NCI-H82 treated with DMSO at 0.1 percent for 48 hours (cell line): ENCODE measurements around the gene ZNHIT2.
"Not testable (repeated sequence)": the region's sequence is repeated elsewhere in the genome, so short reads cannot be mapped to it uniquely, and the experiment has no call there.

ENCODE experiments used
- DNase-seq: peaks from one replicate; lab custom pipeline; 2025; ENCODE audit not compliant: unreplicated experiment; lab: John Stamatoyannopoulos, UW

Gene ZNHIT2

DNA sequence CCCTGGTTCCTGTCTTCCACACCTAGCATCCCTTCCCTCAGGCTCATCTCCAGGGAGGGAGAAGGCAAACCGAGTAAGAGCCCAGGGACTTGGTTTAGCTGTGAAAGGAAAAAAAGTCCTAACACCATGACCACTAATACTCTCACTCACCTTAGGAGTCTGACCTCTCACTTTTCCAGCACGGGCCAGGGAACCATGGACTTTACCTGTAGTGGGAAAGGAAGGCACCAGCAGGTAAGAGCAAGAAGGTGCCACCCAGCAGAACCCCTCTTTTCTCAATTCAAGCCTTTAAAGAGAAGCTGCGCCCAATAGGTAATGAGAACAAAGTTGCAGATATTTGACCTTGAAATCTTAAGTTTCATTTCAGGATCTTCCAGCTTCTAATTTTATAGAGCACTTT, 3.3 kb upstream of the ZNHIT2 start:
- DNase-seq: no peak

DNA sequence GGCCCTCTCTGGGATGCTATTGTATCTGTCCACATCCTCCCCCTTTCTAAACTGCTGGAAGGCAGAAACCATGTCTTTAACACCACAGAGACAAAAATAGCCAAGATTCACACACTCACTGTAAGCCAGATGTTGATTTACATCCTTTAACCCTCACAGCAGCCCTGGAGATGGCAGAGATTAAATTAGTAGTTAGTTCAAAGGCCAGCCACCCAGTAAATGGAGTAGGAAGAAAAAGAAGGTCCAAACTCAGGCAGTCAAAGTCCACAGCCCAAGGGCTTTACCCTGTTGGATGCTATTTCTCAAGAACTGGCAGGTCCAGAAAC, 2.1 kb upstream of the ZNHIT2 start:
- no peak for DNase-seq

DNA sequence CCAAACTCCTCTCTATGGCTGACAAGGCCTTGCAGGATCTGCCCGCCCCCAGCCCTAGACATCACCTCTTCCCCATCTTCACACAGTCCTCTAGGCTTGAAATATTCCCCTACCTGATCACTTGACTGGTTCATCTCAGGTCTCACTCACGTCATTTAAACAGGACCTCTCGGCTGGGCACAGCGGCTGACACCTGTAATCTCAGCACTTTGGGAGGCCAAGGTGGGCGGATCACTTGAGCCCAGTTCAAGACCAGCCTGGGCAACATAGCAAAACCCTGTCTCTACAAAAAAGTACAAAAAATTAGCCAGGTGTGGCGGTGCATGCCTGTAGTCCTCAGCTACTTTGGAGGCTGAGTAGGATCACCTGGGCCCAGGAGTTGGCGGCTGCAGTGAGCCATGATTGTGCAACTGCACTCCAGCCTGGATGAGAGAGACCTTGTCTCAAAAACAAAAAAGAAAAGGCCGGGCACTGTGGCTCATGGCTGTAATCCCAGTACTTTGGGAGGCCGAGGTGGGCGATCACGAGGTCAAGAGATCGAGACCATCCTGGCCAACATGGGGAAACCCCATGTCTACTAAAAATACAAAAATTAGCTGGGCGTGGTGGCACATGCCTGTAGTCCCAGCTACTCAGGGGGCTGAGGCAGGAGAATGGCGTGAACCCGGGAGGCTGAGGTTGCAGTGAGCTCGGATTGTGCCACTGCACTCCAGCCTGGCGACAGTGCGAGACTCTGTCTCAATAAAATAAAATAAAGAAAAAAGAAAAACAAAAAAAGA, 1.6 kb upstream of the ZNHIT2 start:
- not testable (repeated sequence) for DNase-seq

DNA sequence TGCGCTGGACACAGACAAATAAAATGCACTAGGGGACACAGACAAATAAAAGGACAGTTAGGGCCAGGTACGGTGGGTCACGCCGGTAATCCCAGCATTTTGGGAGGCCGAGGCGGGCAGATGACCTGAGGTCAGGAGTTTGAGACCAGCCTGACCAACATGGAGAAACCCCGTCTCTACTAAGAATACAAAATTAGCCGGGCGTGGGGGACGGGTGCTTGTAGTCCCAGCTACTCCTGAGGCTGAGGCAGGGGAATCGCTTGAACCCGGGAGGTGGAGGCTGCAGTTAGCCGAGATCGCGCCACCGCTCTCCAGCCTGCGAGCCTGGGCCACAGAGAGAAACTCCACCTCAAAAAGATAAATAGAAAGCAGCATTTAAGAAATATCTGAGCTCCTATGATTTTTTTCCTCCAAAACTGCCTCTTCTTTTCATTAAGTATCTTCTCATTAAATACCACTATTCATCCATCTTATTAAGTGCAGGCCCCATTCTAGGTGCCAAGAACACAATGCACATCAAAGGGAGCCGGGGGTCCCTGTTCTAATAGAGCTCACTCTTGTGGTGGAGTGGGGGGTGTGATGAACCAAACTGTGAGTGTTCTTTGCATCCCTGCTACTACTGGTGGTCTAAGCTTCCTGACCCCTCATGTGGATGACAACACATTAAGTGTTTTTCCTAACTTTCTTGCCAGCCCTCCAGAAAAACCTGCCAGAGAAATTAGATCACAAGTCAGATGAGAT, 766 bp upstream of the ZNHIT2 start:
- no peak for DNase-seq

DNA sequence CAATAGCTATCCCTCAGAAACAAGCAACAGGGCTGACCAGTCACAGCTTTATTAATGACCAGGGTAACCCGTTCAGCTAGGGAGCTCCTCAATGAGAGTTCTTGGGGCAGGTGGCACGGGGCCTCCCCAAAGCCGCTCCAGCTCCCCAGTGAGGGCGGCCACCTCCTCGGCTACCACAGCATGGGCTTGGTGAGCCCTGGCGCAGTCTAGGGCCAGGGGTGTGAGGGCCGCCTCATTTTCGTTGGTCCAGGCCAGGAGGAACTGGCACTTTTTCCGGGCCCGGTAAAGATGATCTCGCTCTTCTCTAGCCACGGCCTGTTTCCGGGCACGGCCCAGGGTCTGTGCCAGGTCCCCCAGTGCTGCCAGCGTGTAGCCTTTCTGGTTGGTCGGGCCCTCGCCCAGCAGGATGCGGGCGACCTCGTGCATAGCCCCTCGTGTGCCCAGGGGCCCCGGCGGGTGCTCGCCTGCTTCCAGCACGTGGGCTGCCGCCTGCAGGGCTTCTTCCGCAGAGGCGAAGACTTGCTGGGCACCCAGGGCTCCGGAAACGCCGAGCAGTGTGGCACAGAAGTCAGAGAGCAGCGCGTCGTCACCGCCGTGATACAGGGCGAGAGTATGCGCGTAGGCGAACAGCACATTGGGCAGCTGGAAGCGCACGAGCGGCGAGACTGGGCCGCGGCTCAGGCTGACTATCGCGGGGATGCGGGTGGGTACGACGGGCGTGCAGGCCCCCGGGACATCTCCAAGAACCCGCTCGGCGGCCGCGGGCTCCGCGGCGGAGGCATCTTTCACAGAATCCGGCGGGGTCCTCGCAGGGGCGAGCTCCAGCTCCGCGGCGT, 913 bp downstream of the ZNHIT2 start:
- no peak for DNase-seq

DNA sequence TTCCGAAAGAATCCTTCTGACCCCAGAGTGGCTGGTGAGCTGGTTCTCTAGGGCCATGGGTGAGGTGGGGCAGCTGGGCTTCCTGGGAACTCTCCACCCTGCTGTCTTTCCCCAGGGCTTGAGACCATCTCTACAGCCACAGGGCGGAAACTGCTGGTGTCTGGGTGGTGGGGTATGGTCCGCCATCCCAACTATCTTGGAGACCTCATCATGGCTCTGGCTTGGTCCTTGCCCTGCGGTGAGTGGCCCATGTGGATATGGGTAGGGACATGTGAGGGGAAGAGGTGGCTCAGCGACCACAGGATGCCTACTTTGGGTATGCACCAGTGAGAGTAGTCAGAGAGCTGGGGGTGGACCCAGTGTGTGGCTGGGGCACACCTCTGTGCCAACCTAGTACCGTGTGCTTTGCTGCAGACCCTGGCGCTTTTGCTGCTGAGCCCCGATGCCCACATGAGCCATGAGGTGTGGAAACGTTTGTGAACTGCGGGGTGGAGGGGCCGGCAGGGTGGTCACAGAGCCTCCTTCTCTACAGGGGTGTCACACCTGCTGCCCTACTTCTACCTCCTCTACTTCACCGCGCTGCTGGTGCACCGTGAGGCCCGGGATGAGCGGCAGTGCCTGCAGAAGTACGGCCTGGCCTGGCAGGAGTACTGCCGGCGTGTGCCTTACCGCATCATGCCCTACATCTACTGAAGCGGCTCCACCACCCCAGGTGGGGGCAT, 2.0 kb downstream of the ZNHIT2 start:
- no peak for DNase-seq

DNA sequence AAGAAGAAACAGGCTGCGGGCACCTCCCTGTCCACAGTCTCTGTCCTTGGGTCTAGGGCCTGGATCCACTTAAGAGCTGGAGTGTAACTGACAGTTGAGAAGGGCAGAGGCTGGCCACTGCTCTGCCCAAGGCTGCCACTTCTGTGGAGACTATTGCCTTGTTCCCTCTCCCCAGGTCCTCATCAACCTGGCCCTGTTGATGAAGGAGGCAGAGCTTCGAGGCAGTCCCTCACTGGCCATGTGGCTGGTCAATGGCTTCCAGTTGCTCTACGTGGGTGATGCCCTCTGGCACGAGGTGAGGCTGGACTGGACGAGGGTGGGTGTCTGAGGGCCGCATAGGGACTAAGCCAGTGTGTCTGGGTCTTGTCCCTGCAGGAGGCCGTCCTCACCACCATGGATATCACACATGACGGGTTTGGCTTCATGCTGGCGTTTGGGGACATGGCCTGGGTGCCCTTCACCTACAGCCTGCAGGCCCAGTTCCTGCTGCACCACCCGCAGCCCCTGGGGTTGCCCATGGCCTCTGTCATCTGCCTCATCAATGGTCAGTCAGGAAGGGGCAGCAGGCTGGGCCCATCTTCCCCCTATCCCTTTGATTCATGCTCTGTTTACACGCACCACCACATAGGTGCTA, 2.8 kb downstream of the ZNHIT2 start:
- DNase-seq: no peak

DNA sequence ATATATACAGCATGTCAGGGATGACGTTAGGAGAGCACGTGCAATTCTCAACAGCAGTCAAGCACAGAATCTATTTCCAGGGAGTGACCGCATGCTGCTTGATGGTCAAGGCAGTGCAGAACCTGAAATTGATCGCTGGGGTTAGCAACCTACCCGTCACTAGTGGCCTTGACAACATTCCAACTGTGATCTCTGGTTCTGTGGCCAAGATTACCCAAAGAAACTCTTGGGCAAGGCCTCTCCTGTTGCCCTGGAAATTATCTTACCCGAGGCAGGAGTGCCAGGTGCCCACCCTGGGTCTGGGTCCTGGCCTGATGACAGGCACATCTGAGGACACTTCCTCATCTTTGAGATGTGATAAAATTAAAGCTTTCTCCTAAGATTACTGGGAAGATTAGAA, 3.7 kb downstream of the ZNHIT2 start:
- DNase-seq: no peak

DNA sequence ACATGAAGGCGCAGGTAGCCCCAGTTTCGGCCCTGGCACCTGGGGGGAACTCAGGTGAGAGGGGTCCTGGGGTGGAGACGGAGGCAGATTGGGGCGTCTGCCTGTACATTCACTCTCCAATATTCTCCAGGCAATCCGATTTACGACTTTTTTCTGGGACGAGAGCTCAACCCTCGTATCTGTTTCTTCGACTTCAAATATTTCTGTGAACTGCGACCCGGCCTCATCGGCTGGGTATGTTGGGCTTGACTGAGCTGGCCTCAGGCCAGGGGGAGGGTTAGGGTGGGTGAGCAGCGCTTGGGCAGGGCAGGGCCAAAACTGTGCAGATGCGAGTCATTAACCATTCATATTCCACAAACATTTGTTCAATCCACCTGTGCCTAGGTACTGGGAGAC, 4.1 kb downstream of the ZNHIT2 start:
- DNase-seq: no peak

DNA sequence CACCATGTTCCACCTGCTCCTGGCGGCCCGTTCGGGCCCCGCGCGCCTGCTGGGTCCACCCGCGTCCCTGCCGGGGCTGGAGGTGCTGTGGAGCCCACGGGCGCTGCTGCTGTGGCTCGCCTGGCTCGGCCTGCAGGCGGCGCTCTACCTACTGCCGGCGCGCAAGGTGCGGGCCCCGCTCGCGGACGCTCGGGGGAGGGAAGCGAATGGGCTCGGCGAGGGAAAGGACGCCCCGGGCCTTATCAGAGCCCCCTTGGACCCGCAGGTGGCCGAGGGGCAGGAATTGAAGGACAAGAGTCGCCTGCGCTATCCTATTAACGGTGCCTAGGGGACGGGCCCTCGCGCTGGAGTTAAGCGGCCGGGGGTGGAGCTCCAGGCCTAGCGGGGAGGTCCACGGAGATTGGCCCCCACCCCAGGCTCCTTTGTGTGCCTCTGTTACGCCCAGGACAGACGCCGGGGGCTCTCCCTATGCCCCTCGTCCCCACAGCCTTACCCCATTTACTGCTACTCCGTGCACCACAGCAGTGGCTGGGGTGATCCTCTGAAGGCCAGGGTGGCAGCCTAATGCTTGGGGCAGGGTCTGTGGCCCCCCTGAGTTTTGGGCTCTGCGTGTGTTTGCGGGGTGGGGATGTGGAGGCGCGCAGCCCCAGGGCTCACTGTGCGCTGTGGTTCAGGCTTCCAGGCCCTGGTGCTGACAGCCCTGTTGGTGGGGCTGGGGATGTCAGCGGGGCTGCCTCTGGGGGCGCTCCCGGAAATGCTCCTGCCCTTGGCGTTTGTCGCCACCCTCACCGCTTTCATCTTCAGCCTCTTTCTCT, 4.7 kb downstream of the ZNHIT2 start:
- peak; percentile 23 for DNase-seq

DNA sequence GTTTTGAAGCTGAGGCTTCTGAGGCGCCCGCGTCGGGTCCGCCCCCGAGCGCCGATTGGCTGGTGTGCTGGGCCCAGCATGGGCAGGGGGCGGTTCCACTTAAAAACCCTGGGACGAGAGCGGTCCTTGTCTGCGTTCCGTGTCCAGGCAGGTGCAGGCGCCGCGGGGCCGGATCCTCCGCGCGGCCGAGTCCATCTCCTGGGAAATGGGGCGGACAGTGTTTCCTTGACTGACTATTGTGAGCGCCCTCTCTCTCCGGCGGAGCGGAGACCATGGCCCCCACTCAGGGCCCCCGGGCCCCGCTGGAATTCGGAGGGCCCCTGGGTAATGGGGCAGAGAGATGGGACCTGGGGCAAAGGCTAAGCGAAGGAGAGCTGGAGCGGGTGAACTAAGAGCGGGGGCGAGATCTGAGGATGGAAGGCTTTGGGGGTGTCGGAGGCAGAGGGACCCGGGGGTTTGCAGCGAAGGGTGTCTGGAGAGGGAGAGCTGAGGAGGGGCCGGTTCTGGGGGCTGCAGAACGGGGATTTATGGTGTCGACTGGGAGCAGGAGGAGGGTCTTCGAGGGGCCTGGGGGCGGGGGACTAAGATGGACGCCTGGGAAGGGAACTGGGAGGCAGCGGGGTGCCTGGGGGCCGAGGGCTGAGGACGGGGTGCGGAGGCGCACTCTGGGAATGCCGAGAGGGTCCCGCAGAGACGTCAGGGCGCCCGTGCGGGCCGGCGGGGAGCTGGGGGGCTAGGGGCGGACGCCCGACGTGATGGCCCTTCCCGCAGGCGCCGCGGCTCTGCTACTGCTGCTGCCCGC, 5.6 kb downstream of the ZNHIT2 start, which contains the start of gene TM7SF2:
TSS of gene TM7SF2 (plus strand) at position 129 of the 802 bp plus-strand sequence. CDS start at position 273, 144 bp downstream.
- DNase-seq: peak; percentile 72

DNA sequence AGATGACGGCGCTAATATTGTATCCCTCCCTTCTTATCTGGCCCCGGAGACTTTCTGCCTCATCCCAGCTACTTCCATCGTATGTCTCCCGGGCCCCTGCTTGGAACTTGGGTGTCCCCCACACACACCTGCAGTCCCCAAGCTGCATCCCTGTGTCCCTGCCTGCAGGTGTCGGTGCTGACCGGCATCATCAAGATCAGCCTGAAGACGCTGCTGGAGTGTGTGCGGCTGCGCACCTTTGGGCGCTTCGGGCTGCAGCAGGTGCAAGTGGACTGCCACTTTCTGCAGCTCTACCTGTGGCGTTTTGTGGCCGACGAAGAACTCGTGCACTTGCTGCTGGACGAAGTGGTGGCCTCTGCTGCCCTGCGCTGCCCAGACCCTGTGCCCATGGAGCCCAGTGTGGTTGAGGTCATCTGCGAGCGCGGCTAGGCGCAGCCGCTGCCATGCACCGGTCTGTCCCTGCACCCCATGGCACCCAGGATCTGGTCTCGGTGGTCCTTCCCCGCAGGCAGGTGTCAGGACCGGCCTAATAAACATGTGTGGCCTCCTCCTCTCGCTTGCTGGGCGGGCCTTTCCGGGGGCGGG, 6.2 kb downstream of the ZNHIT2 start:
- DNase-seq: no peak

DNA sequence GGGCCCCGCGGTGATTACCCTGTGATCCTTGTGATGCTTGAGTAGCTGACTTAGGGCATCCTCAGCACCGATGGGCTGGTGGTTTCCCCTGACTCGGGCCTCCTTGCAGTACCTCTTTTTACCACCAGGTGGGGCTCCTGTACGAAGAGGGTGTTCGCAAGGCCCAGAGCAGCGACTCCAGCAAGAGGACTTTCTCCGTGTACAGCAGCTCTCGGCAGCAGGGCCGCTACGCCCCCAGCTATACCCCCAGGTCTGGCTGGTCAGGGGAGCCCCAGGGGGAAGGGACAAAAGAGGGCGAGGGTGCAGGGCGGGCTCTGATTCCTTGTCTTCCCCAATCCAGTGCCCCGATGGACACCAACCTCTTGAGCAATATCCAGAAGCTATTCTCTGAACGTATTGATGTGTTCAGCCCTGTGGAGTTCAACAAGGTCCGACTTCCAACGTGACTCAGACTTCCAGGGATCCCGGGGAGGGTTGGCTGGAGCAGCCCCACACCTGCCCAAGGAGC, 7.1 kb downstream of the ZNHIT2 start:
- DNase-seq: peak; percentile 46

DNA sequence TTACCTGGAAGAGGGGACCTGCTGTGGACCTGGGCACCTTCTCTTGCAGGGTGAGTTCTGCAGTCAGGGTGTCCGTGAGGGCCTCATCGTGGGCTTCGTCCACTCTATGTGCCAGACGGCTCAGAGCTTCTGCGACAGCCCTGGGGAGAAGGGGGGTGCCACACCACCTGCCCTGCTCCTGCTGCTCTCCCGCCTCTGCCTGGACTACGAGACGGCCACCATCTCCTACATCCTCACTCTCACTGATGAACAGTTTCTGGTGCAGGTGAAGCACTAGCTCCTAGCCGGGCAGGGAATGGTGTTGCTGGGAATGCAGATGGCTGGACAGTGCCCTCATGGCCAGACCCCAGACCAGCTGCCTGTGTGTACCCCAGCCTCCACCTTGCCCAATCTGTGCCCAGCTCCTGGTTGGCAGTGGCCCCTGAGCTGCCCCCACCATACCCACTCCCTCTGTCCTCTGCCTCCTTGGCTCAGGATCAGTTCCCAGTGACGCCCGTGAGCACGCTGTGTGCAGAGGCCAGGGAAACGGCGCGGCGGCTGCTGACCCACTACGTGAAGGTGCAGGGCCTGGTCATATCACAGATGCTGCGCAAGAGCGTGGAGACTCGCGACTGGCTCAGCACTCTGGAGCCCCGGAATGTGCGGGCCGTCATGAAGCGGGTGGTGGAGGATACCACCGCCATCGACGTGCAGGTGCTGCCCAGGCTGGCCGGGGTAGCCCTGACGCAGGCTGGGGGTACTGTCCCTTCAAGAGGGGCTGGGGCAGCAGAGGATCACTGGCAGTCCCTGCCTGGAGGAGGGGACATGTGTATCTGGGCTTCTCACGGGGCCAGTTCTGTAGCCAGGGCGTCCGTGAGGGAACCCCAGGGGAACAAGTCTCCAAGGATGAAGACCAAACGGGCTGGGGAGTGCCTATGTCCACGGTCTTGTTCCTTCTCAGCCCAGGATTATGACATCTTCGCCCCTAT, 8.0 kb downstream of the ZNHIT2 start:
- DNase-seq: no peak

DNA sequence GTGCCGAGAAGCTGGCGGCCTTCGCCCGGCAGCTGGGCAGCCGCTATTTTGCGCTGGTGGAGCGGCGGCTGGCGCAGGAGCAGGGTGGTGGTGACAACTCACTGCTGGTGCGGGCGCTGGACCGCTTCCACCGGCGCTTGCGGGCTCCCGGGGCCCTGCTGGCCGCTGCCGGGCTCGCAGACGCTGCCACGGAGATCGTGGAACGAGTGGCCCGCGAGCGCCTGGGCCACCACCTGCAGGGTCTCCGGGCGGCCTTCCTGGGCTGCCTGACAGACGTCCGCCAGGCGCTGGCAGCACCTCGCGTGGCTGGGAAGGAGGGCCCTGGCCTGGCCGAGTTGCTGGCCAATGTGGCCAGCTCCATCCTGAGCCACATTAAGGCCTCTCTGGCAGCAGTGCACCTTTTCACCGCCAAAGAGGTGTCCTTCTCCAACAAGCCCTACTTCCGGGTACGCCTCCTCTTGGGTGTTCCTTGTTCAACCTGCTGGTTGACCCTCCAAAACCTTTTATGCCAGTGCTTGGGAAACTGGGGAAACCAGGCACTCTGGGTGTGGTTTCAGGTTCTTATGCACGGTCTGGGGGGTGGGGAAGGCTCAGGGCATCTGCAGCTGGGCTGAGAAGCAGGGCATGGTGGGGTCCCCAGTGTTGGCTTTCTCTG, 8.9 kb downstream of the ZNHIT2 start:
- no peak for DNase-seq

DNA sequence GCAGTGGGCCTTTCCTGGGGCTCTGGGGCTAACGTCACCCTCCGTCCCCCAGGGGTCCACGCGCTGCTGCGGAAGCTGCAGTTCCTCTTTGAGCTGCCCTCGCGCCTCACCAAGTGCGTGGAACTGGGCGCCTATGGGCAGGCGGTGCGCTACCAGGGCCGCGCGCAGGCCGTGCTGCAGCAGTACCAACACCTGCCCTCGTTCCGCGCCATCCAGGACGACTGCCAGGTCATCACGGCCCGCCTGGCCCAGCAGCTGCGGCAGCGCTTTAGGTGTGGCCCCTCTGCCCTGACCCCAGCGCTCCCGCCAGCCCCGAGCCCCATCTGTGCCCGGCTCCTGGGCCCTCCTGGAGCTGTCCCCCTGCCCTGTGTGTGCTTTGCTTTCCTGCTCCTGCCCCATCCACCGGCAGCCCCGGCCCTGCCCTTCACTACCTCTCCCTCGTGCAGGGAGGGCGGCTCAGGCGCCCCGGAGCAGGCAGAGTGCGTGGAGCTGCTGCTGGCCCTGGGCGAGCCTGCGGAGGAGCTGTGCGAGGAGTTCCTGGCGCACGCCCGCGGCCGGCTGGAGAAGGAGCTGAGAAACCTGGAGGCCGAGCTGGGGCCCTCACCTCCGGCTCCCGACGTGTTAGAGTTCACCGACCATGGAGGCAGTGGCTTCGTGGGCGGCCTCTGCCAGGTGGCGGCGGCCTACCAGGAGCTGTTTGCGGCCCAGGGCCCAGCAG, 9.6 kb downstream of the ZNHIT2 start:
- no peak for DNase-seq
